AG04450 (cell line): ENCODE data around the gene KCNJ9. TPM values are rescaled to one million over a fixed set of nuclear protein-coding genes. Genes with fewer than 3 reads are reported as not detected.
A peak's percentile ranks its signal among the peaks of the same experiment; 100 is the strongest.

ENCODE experiments used
- CTCF ChIA-PET: fragments of 300-600, 350-600 bp; formaldehyde crosslinking; extraction: SDS; loops from one replicate; lab custom pipeline; 2022; ENCODE audit warnings: antibody characterized with exemption, inconsistent platforms; lab: Charles Lee
- POLR2A ChIA-PET: fragments of 350-600 bp; formaldehyde crosslinking; extraction: SDS; loops from one replicate; lab custom pipeline; 2021; ENCODE audit warnings: antibody characterized with exemption, inconsistent platforms; lab: Yijun Ruan, JAX
- DNase-seq: peaks from one replicate; pipeline ENCODE4 v3.0.0-alpha.2; 2011; ENCODE audit warnings: low read depth, low spot score
- H3K27ac ChIP-seq: one replicate; pipeline ENCODE4 v1.5.1; 2012; ENCODE audit warnings: low read depth, low read length, control low read depth
- H3K27me3 ChIP-seq: one replicate; pipeline ENCODE4 v1.6.0; 2012; ENCODE audit warnings: low read length; ENCODE audit not compliant: control insufficient read depth, insufficient read depth
- H3K4me3 ChIP-seq: 2 replicates; pipeline ENCODE4 v1.5.1; 2011; ENCODE audit warnings: mild to moderate bottlenecking, low read depth, low read length, control low read depth
- H3K9me3 ChIP-seq: 2 replicates; pipeline ENCODE4 v1.5.1; 2012; ENCODE audit warnings: low read length; ENCODE audit not compliant: control insufficient read depth, insufficient read depth
- CTCF ChIP-seq: IDR thresholded peaks from 2 replicates; pipeline ENCODE4 v1.5.1; 2011; ENCODE audit warnings: low read depth, low read length, control low read depth, inconsistent platforms
- polyA plus RNA-seq: library from polyadenylated mRNA; depleted of rRNA; stranded (reverse); fragments of >200 nt; gene quantifications from 2 replicates; pipeline ENCODE4 v1.2.3, GENCODE V29; 2011

The KCNJ9 gene
- polyA plus RNA-seq, 1 experiment = not detected

- ChIA-PET POLR2A (no interaction called here), CTCF (interaction anchor here (0.5 to 6.5 kb wide), 5 partner anchors 12 to 1548 kb away, joined by 3 to 56 read pairs (median 4); no protein-coding TSS in a partner anchor)
- Histone ChIP-seq H3K27ac (no peak overlapping the region), H3K4me3 (no peak overlapping the region), H3K9me3 (no peaks in the 10 kb centered on the region), H3K27me3 (peaks cover 48% of the 10 kb centered on the region)
- TF ChIP-seq CTCF = no peak
- no peak for DNase-seq
Observed at GRCh38 chr1:160075836-160076235, 5.5 kb upstream of the KCNJ9 start.

- CTCF ChIA-PET = interaction anchor here (0.5 to 6.5 kb wide), 6 partner anchors 11 to 1548 kb away, joined by 3 to 56 read pairs (median 4); no protein-coding TSS in a partner anchor
- no peak overlapping the region for H3K4me3 ChIP-seq
- no peak overlapping the region for H3K27ac ChIP-seq
- H3K9me3 ChIP-seq = no peaks in the 10 kb centered on the region
- H3K27me3 ChIP-seq = peaks cover 49% of the 10 kb centered on the region
- POLR2A ChIA-PET = no interaction called here
- no peak for TF ChIP-seq CTCF
- DNase-seq = no peak
Observed at GRCh38 chr1:160076295-160076694, 5.0 kb upstream of the KCNJ9 start.

GRCh38 chr1:160077486-160077885 is 3.9 kb upstream of the KCNJ9 start:
- Histone ChIP-seq H3K9me3 (no peaks in the 10 kb centered on the region), H3K4me3 (no peak overlapping the region), H3K27me3 (peaks cover 53% of the 10 kb centered on the region), H3K27ac (no peak overlapping the region)
- ChIA-PET POLR2A (no interaction called here), CTCF (interaction anchor here (0.6 to 6.7 kb wide), 11 partner anchors 10 to 256 kb away, joined by 3 to 57 read pairs (median 5); no protein-coding TSS in a partner anchor)
- no peak for TF ChIP-seq CTCF
- DNase-seq = no peak

- Histone ChIP-seq H3K27me3 (peaks cover 62% of the 10 kb centered on the region), H3K4me3 (no peak overlapping the region), H3K9me3 (no peaks in the 10 kb centered on the region), H3K27ac (no peak overlapping the region)
- peak; percentile 65 for TF ChIP-seq CTCF
- no peak for DNase-seq
- POLR2A ChIA-PET = no interaction called here
- CTCF ChIA-PET = interaction anchor here (0.6 to 6.7 kb wide), 20 partner anchors 9 to 941 kb away, joined by 3 to 57 read pairs (median 4); partner anchors contain the start of gene KCNJ10
Observed at GRCh38 chr1:160078512-160079195, 2.7 kb upstream of the KCNJ9 start.

GRCh38 chr1:160079448-160079847 is 1.9 kb upstream of the KCNJ9 start:
- ChIA-PET CTCF (interaction anchor here (0.6 to 6.7 kb wide), 18 partner anchors 8 to 940 kb away, joined by 3 to 57 read pairs (median 5); partner anchors contain the start of gene KCNJ10), POLR2A (no interaction called here)
- DNase-seq = no peak
- no peak for TF ChIP-seq CTCF
- H3K27me3 ChIP-seq = peaks cover 66% of the 10 kb centered on the region
- peaks cover 3% of the 10 kb centered on the region; the same call in 1 of the 2 replicates for H3K9me3 ChIP-seq
- H3K4me3 ChIP-seq = no peak overlapping the region
- H3K27ac ChIP-seq = no peak overlapping the region
